ENCODE data around the gene SLC6A17.

The SLC6A17 gene

GRCh38 chr1:110170766-110171733, 20.8 kb downstream of the SLC6A17 start:
- no peak for TF ChIP-seq CTCF (IDR thresholded peaks at IDR 0.05; ENCODE audit: insufficient read depth, low read depth, low read length, missing control alignments)
- no peak overlapping the region for H3K4me3 ChIP-seq (ENCODE audit: low read length)
- DNase-seq (ENCODE audit: low read depth) = no peak

GRCh38 chr1:110172001-110172400, 21.7 kb downstream of the SLC6A17 start:
- TF ChIP-seq CTCF (IDR thresholded peaks at IDR 0.05; ENCODE audit: insufficient read depth, low read depth, low read length, missing control alignments) = no peak
- DNase-seq (ENCODE audit: low read depth) = no peak
- no peak overlapping the region for H3K4me3 ChIP-seq (ENCODE audit: low read length)

- DNase-seq (ENCODE audit: low read depth) = no peak
- no peak overlapping the region for H3K4me3 ChIP-seq (ENCODE audit: low read length)
- TF ChIP-seq CTCF (IDR thresholded peaks at IDR 0.05; ENCODE audit: insufficient read depth, low read depth, low read length, missing control alignments) = no peak
Observed at GRCh38 chr1:110173466-110174105, 23.3 kb downstream of the SLC6A17 start.

GRCh38 chr1:110174961-110175360, 24.7 kb downstream of the SLC6A17 start:
- H3K4me3 ChIP-seq (ENCODE audit: low read length) = no peak overlapping the region
- TF ChIP-seq CTCF (IDR thresholded peaks at IDR 0.05; ENCODE audit: insufficient read depth, low read depth, low read length, missing control alignments) = no peak
- no peak for DNase-seq (ENCODE audit: low read depth)

GRCh38 chr1:110176299-110176956, 26.1 kb downstream of the SLC6A17 start:
- TF ChIP-seq CTCF (IDR thresholded peaks at IDR 0.05; ENCODE audit: insufficient read depth, low read depth, low read length, missing control alignments) = no peak
- DNase-seq (ENCODE audit: low read depth) = peak; percentile 53
- no peak overlapping the region for H3K4me3 ChIP-seq (ENCODE audit: low read length)

- no peak for TF ChIP-seq CTCF (IDR thresholded peaks at IDR 0.05; ENCODE audit: insufficient read depth, low read depth, low read length, missing control alignments)
- no peak overlapping the region for H3K4me3 ChIP-seq (ENCODE audit: low read length)
- DNase-seq (ENCODE audit: low read depth) = no peak
Observed at GRCh38 chr1:110177775-110178174, 27.5 kb downstream of the SLC6A17 start.

Data from epithelial cell of esophagus (primary cell).